B cell (primary cell): ENCODE results near the gene CARNS1.

ENCODE experiments used
- CTCF ChIP-seq: fragments of 200-600 bp; IDR thresholded peaks from one replicate; pipeline ENCODE4 v1.8.0; 2022; ENCODE audit warnings: antibody characterized with exemption, mild to moderate bottlenecking
- EZH2 ChIP-seq: IDR thresholded peaks from 2 replicates; pipeline ENCODE4 v1.6.1; 2012; ENCODE audit warnings: borderline replicate concordance, low read depth, mild to moderate bottlenecking, moderate library complexity, low read length; ENCODE audit not compliant: insufficient read depth, poor library complexity, severe bottlenecking

GRCh38 chr11:67372993-67373647 is 42.4 kb upstream of the CARNS1 start, which contains the start of gene CLCF1:
- no peak for TF ChIP-seq CTCF
- TF ChIP-seq EZH2, result no peak
